HG03442 (cell line): Measurements from ENCODE around the gene CDC42EP2.
A peak's percentile ranks its signal among the peaks of the same experiment; 100 is the strongest.

Experiments
- ATAC-seq: cut with Tn5 transposase; IDR thresholded peaks from one replicate; pipeline ENCODE4 v1.9.1; 2021; ENCODE audit warnings: mild to moderate bottlenecking, moderate library complexity; ENCODE audit not compliant: unreplicated experiment

CDC42EP2 gene, protein sequence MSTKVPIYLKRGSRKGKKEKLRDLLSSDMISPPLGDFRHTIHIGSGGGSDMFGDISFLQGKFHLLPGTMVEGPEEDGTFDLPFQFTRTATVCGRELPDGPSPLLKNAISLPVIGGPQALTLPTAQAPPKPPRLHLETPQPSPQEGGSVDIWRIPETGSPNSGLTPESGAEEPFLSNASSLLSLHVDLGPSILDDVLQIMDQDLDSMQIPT

GRCh38 chr11:65314501-65315203, at the start of gene CDC42EP2:
Gene CDC42EP2, plus strand, starts transcription at chr11:65314866. Its CDS starts 6,033 bp downstream, at chr11:65320899.
- ATAC-seq = peak; percentile 74

DNA sequence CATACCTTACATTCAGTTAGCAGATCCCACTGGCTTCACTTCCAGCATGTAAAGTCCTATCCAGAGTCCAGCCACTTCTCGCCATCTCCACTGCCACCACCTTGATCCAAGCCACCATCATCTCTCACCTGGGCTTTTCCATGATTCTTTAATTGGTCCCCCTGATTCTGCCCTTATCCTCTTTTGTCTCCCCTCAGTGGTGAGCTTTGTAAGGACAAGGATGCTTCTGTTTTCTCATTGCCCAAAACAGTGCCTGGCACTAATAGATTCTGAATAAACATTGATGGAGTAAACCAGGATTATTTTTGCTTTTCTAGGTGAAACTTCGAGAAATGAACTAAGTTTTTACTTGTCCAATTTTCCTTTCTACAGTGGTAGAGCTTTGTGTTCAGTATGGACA, 48.5 kb upstream of the CDC42EP2 start:
- no peak for ATAC-seq

DNA sequence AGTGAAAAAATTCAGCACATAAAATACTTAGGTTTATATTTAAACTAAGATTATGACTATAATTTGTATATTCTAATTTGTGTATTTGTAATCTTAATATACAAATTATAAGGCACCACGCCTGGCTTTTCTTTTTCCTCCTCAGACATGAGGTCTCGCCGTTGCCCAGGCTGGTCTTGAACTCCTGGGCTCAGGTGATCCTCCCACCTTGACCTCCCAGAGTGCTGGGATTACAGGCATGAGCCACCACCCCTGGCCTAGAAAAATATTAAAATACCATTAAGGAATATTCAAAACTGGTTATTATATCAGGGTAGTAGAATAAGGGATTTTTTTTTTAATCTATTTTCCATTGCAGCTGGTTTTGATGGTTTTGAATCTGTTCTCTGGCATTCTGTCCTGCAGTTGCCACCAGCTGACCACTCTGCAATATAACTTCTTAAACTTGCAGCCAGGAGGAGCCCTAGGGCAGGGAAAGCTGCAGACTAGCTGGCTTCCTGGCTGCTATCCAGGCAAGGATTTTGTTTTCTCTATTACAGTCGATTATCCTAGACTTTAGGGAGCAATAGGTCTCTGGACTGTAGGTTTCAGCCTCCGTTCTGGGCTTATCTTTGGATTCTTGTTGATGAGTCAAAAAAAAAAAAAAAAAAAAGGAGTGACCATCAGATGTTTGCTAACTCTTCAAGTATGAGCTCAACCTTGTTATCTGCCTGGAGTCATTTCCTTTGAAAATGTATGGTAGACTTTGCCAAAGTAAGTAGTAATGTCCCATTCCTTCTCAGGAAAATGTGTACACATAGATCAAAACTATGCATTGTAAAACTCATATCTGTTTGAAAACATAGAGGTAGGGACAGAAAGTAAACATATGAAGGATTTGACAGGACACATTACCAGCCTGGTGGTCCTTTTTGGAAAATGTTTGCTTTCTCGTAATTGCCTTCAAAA, 39.7 kb upstream of the CDC42EP2 start:
- no peak for ATAC-seq

GRCh38 chr11:65275906-65276305, 38.8 kb upstream of the CDC42EP2 start:
- ATAC-seq = no peak

DNA sequence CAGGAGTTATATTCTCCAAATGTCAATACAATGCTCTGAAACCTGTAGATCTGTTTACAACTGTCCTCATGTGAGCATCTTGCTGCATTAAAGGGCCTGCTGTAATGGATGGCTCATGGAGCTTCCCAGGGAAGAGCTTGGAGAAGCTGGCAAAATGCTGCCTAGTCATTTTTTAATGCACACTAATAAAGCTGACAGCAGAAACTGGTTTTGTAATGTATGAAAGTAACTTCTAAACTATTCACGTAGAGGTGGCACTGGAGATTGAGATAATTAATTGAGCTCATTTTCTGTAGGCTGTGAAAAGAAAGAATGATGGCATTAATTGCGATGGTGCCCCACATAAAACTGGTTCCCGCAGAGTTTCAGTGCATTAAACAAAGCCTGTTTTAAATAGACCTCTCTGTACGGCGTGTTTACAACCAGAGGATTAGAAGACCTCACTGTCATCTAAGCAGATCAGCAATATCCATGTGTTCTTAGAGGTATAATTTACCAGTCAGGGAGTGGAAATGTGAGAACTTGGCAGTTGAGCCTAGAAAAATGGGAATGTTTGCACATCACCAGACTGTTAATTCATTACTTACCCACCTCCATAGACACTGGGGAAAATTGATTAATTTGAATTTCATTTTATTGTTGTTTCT, 36.9 kb upstream of the CDC42EP2 start:
- ATAC-seq = no peak

DNA sequence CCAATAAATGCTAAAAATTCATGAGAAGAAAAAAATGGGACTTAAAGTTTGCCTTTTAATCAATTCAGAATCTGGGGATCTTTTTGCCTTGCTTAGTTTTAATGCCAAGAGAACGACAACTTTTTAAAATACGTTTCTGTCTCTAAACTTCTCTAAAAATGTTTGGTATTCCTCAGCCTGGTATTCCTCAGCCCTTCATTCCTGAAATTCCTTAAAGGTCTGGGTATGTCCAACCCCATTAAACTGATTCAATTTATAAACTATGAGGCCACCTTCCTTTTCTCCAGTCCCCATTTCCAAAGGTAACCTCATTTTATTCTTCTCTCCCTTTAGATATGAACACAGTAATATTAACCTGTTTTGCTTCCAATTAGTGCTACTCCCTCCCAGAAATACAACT, 36.3 kb upstream of the CDC42EP2 start:
- no peak for ATAC-seq

- no peak for ATAC-seq
Measured at GRCh38 chr11:65279279-65279678, 35.4 kb upstream of the CDC42EP2 start.

DNA sequence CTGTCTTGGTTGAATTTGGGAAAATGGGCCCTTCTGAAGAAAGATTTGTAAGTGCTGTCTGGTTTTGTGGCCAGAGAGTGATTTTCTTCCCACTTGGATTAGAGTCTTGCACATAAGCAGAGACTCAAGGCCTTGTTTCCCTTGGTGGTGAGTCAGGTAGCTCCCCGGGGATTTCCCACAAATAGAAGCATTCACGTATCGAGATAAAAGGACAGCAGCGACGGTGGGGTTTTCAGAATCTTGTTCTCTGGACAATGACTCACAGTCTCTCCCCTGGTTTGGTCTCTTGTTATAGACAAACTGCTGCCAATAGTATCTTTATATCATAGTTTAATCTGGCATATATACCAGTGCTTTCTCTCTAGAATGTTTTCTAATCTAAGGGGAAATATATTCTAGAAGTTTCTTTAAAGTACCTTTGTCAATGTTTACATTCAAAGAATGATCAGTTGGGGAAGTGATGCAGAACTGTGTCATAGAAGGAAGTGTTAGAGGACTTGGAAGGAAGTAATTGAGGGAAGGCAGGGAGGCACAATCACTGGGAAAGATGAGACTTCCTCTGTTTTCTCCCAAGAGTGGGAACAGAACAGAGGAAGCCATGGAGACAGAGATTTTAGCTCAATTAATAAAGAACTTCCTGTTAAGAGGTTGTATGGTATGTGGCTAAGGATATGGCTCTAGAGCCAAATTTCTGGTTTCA, 34.8 kb upstream of the CDC42EP2 start:
- ATAC-seq = no peak

DNA sequence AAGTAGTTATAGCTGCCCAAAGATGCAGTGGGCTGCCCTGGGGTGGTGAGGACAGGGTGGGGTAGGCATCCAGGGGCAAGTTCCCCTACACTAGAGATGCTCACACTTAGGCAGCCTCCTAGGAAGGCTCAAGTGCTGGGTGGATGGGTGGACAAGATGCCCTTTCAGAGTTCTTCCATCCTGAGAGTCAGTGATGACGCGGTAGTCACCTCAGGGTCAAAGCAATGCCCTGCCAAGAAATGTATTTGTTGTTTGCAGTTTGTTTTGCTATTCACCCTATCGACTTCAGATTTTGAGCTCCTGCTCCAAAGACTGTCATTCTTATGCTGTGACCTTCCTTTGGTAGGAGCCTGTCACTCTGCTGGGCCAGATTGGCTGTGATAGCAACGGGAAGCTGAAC, 34.0 kb upstream of the CDC42EP2 start:
- ATAC-seq = no peak

DNA sequence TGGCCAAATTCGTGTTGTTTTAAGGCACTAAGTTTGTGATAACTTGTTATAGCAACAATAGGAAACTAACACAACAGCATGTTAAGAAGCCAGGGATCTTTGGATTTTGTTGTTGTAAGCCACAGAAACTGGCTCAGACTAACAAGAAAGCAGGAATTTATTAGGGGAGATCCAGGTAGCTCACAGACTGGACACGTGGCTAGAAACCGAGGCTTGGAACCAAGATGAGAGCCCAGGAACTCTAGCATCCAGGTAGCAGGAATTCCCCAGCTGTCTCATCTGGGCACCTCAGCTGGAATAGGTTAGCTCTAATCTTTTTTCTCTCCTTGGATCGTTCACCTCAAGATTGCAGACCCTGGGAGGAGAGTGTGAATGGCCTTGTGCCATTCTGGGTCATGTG, 28.0 kb upstream of the CDC42EP2 start:
- ATAC-seq = no peak

GRCh38 chr11:65287601-65288000, 27.1 kb upstream of the CDC42EP2 start:
- ATAC-seq = no peak

DNA sequence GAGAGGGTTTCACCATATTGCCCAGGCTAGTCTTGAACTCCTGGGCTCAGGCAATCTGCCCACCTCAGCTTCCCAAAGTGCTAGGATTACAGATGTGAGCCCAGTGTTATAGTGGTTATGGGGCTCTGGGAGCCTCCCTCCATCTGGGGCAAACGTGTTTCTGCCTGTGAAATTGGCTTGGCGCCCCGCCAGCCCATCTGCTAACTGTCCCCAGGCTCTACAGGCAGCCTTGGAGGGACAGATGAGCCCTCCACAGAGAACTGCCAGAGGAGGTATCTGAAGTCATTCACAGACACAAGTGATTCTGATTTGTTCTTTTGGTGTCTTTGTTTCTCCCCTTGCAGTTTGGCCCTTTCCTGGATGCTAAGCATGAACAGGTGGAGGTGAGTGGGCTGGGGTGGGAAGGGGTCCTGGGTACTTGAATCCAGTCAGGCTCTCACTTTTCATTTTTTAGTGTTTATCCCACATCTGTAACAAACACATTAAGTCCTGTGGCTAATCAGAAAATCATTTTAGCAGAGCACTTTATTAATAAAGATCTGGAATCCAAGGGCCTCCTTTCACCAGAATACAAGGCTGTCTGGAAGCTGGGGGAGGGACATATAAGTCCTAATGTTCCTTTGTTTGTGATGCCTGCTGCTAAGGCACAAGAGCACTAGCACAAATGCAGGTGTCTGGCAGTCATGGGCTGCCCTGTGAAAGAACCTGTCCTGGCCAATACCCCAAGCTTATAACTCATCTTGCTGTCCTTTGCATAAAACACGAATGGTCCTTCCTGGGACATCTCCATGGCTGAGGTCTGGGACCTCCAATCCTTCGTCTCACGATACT, 25.7 kb upstream of the CDC42EP2 start:
- no peak for ATAC-seq

DNA sequence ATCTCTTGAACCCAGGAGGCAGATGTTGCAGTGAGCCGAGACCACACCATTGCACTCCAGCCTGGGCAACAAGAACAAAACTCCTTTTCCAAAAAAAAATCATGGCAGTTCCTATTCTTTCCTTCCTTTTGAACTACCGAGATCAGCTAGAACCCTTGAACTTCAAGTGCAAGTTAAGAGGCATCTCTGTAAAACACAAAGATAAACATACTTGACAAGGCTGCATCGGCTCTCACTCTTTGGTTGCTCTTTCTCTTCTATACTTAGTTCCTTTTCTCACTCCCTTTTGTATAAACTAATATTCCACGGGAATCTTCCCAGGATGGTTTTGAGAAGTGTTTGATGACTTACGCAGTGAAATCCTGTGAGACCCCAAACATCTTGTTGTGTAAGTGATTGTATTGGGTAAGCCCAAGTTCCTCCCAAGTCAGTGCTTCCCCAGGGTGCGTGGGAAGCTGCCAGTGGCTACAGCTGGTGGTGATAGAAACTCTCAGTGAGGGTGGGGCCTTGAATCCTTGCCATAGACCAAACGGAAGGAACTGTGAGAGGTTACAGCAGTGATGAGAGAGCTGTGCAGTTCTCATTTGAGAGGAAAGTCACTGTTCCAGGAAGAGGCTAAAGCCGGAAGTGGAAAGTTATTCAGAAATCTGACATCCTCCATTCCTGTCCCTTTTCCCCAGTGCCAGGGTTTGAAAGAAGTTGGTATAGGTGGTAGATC, 24.1 kb upstream of the CDC42EP2 start:
- no peak for ATAC-seq

DNA sequence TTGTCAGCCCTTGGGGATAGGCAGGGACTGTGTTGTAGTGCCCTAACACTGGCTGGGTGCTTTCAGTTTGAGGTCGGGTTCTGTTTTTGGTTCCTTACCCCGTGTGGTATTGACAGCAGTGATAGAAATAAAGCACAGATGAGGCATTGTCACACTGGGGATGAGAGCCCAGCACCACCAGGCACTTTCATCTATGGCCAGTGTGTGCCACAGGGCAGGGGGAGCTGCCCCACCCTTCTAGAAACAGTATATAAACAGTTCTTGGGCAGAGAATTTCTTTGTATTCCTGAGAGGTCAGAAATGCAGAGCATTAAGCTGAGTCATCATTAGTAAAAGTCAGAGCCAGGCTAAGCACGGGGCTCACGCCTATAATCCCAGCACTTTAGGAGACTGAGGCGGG, 23.1 kb upstream of the CDC42EP2 start:
- ATAC-seq = no peak

- no peak for ATAC-seq
Measured at GRCh38 chr11:65292890-65293289, 21.8 kb upstream of the CDC42EP2 start.

GRCh38 chr11:65293909-65294381, 20.7 kb upstream of the CDC42EP2 start:
- no peak for ATAC-seq

- ATAC-seq = no peak
Measured at GRCh38 chr11:65295001-65295400, 19.7 kb upstream of the CDC42EP2 start.

GRCh38 chr11:65295571-65296341, 18.9 kb upstream of the CDC42EP2 start:
- no peak for ATAC-seq
